VCaP (cell line): ENCODE results near the gene WDR6.

Source experiments
- H3K27ac ChIP-seq: fragments of 450-650 bp; 2 replicates; pipeline ENCODE4 v1.5.1; 2017
- CTCF ChIP-seq: fragments of 450-650 bp; conservative IDR thresholded peaks from 2 replicates; pipeline ENCODE4 v1.5.1; 2017; ENCODE audit warnings: mild to moderate bottlenecking, moderate library complexity

The WDR6 gene

GRCh38 chr3:49021813-49022687, 14.9 kb downstream of the WDR6 start, which contains the start of gene NDUFAF3:
Gene NDUFAF3 (plus strand): TSS chr3:49022121. CDS start chr3:49022145, 24 bp downstream.
- peak; percentile 98 for TF ChIP-seq CTCF
- H3K27ac ChIP-seq = peak within 1 kb of the TSS; percentile 99

GRCh38 chr3:49022688-49023171, 15.5 kb downstream of the WDR6 start:
- no peak for TF ChIP-seq CTCF
- H3K27ac ChIP-seq = peak overlapping the region; percentile 99

- TF ChIP-seq CTCF = no peak
- H3K27ac ChIP-seq = peak overlapping the region; percentile 99
These were observed 16.6 kb downstream of the WDR6 start for GRCh38 chr3:49023775-49024174.

- peak overlapping the region; percentile 99 for H3K27ac ChIP-seq
- TF ChIP-seq CTCF = no peak
These were observed 17.3 kb downstream of the WDR6 start for GRCh38 chr3:49024449-49024848.

GRCh38 chr3:49025005-49025792, 18.0 kb downstream of the WDR6 start:
- H3K27ac ChIP-seq = peak overlapping the region; percentile 99
- TF ChIP-seq CTCF = no peak

GRCh38 chr3:49025793-49026520, 18.8 kb downstream of the WDR6 start:
- peak overlapping the region; percentile 99 for H3K27ac ChIP-seq
- no peak for TF ChIP-seq CTCF

- TF ChIP-seq CTCF = no peak
- H3K27ac ChIP-seq = peak overlapping the region; percentile 99
These were observed 19.3 kb downstream of the WDR6 start for GRCh38 chr3:49026536-49026935.
